HG02852 (cell line): ENCODE measurements around the gene OR2S2.
"Not testable (repeated sequence)": the region's sequence is repeated elsewhere in the genome, so short reads cannot be mapped to it uniquely, and the experiment has no call there.

Experiments
- ATAC-seq: cut with Tn5 transposase; IDR thresholded peaks from one replicate; pipeline ENCODE4 v1.9.1; 2021; ENCODE audit warnings: mild to moderate bottlenecking, moderate library complexity; ENCODE audit not compliant: unreplicated experiment

Gene OR2S2

GRCh38 chr9:35934069-35934468 is 23.9 kb downstream of the OR2S2 start:
- not testable (repeated sequence) for ATAC-seq

GRCh38 chr9:35933550-35934067 is 24.3 kb downstream of the OR2S2 start:
- no peak for ATAC-seq

GRCh38 chr9:35932735-35933134 is 25.2 kb downstream of the OR2S2 start:
- ATAC-seq = no peak

DNA sequence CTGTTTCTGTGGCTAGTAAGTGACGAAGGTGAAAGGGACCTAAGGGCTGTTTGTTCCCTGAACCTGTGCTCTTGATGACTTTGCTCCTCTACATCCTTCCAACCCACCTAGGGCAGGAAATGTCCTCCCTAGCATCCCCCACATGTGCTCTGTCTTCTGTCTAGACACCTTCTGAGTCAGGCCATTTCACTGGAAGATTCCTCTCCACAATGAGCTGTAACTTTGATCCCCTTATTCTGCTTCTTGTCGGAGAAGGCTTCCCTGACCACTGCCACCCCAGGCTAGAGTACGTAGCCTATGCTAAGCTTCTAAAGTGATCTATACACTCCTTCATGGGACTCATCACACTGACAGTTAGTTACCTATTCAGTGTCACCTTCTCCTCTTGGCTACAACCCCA is 27.0 kb downstream of the OR2S2 start:
- no peak for ATAC-seq

DNA sequence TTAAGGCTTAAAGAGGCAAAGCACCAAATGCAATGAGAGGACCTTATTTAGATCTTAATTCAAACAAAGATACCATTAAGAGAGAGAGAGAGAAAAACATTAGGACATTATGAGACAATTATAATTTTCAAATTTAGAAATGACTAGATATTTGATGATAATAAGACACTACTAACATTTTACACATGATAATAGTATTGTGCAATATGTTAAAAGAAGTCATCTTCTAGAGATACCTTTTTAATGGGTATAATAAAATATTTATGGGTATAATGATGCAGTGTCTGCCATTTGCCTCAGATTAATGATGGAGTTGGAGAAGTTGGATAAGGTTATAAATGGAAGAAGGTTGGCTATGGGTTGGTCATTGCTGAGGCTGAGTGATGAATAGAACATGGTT is 27.4 kb downstream of the OR2S2 start:
- ATAC-seq = no peak

- ATAC-seq = no peak
Observed at GRCh38 chr9:35929453-35929718, 28.6 kb downstream of the OR2S2 start.

GRCh38 chr9:35928591-35929452 is 29.1 kb downstream of the OR2S2 start:
- no peak for ATAC-seq

GRCh38 chr9:35923927-35924763 is 33.8 kb downstream of the OR2S2 start:
- no peak for ATAC-seq

DNA sequence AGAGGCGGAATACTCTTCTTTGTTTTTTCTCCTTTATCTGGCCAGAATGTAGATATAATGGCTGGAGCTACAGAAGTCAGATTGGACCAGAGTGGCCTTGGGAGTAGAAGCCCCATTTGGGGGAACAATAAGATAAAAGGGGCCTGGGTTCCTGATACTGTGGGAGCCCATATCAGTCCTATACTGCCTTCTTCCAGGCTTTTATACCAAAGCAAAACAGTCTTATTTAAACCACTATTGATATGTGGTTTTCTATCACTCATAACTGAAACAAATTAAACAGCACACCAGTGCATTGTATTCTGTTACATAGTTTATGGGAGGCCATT is 34.4 kb downstream of the OR2S2 start:
- ATAC-seq = no peak

DNA sequence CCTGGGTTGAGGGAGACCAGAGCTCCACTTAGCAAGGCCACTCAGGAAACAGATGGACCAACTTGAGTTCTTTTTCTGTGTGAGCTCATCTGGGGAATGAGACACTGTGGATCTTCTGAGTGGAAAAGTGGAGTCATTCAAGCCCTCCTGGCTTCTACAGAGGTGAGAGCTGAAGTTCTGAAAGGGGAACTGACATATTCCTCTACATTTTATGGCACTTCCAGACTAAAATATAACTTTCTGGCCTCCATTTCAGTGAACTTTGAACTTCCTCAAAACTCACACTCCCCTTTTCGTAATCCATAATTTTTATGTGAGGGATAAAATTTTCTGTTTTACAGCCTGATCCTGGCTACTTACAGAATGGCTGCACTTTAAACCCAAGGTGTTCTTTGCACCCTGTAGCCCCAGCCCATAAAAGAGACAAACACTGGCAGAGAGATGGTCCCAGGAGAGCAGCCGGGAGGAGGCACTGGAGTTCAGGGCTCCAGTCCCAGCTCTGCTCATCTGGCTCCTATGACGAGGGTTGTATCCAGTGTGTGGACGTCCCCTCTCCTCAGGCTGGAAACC is 37.8 kb downstream of the OR2S2 start:
- no peak for ATAC-seq

DNA sequence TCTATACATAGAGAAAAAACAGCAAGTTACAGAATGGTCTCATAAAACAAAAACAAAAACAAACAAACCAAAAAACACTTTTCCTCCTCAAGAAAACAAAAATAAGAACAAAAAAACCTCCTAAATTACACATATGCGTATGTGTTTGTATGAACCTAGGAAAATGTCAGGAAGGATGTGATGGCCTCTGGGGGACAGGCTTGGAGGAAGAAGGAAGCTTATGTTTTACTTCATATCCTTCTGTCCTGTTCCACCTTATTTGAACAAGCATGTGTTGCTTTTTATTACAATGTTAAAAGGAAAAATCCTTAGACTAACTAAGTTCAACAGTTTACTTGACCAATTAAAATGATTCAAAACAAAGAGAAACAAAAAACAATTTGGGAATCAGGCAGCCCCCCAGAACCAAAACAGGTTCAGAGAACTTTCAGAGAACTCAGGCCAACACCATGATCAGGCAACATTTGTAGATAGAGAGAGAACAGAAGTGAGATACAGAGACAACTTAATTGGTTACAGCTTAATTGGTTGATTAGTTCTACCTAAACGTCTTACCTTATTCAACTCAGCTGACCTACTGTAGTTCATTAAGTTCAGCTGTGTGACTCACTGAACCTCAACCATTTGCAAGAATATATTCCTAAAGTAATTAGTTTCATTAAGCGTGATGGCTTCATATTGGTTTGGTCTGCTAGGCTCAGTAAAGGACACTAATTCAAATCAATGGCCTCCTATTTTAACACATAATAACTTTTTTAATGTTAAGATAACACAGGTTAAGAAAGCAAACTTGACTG is 38.5 kb downstream of the OR2S2 start:
- no peak for ATAC-seq

GRCh38 chr9:35918780-35919179 is 39.2 kb downstream of the OR2S2 start:
- no peak for ATAC-seq

DNA sequence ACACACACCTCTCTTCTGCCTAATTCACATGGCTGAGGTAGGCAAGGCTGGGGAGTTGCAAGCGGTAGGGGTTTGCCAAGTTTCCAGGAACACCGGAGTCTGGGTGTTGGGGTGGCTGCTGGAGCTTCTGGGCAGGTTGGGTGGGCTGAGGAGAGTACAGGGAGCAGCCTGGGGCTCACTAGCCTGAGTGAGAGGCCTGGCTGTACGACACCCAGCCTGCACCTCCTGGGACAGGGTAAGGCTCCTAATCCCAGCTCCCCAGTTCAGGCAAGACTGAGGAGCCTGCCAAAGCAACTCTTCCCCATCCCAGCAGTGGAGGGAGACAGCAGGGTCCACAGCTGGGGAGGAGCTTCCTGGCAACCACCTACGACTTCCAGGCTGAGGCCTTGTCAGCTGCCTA is 40.7 kb downstream of the OR2S2 start:
- no peak for ATAC-seq

DNA sequence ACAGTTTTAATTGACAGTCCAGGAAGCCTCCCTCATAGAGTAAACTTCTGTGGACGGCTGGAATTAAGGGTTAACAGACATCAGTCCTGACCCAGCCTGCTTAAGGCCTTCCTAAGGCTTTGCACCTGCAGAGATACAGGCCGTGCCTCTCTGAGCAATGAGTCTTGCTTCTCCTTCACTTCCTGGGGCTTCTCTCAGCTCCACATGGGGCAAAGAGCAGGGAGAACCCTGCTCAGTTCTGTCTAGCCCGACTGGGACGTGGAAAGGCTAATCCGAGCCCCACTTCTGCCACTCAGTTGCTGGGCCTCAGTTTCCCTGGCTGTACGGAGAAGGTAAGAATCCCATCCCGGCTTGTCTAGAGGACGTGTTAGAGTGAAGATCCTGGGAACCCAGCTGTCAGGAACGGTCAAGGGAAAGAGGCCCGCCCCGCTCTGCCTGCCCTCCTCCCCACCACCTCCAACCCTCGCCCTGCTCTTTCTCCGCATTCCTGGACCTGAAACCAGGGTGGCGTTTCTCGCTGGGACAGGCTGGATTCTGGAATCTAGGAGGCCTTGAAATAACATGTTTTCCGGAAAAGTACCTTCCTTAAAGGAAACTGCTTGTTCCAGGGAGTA is 42.2 kb downstream of the OR2S2 start:
- no peak for ATAC-seq

DNA sequence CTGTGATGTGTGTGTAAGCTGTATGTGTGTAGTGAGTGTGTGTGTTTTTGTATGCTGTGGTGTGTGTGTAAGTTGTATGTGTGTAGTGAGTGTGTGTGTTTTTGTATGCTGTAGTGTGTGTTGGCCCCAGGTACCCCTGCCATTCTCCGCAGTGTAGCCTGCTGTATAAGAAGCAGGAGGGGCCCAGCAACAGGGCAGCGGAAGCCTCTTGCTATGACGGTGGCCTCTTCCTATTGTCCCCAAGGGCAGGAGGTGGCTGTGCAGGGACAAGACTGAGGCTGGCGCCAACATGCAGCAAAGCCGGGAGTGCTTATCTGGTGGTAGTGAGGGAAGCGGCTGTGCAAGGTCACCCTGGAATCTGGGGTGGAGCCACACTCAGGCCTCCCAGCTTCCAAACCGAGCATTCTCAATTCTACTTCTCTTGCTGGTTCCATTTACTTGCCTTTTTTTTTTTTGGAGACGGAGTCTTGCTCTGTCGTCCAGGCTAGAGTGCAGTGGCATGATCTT is 43.6 kb downstream of the OR2S2 start:
- ATAC-seq = no peak

- ATAC-seq = not testable (repeated sequence)
Observed at GRCh38 chr9:35913429-35913828, 44.5 kb downstream of the OR2S2 start.

- no peak for ATAC-seq
Observed at GRCh38 chr9:35912791-35913400, 45.1 kb downstream of the OR2S2 start.

DNA sequence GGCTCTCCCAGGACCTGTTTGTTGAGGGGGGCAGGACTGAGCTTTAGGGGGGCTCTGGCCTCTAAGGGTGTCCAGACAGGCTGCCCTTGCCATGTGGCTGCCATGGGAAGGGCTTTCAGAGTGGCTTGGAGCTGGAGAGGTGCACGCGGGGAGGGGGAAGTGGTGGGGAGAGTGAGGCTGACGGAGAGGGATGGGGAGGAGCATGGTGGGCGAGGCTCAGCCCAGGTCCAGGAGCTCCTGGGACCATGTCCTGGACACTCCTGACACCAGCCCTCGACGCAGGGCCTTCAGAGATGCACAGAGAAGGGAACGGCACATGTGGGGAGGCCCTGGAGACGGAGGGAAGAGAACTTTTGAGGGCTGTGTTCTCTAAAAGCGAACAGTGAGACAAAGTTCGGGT is 46.3 kb downstream of the OR2S2 start:
- no peak for ATAC-seq

- ATAC-seq = no peak
Observed at GRCh38 chr9:35910613-35911359, 47.2 kb downstream of the OR2S2 start.
